ENCODE results near the gene TBC1D2B. TPM values are rescaled to one million over a fixed set of nuclear protein-coding genes. Genes with fewer than 3 reads are reported as not detected.
"Not testable (repeated sequence)": the region's sequence is repeated elsewhere in the genome, so short reads cannot be mapped to it uniquely, and the experiment has no call there.

TBC1D2B gene
- total RNA-seq, 1 experiment from 2014 or later: 17.6 TPM

DNA sequence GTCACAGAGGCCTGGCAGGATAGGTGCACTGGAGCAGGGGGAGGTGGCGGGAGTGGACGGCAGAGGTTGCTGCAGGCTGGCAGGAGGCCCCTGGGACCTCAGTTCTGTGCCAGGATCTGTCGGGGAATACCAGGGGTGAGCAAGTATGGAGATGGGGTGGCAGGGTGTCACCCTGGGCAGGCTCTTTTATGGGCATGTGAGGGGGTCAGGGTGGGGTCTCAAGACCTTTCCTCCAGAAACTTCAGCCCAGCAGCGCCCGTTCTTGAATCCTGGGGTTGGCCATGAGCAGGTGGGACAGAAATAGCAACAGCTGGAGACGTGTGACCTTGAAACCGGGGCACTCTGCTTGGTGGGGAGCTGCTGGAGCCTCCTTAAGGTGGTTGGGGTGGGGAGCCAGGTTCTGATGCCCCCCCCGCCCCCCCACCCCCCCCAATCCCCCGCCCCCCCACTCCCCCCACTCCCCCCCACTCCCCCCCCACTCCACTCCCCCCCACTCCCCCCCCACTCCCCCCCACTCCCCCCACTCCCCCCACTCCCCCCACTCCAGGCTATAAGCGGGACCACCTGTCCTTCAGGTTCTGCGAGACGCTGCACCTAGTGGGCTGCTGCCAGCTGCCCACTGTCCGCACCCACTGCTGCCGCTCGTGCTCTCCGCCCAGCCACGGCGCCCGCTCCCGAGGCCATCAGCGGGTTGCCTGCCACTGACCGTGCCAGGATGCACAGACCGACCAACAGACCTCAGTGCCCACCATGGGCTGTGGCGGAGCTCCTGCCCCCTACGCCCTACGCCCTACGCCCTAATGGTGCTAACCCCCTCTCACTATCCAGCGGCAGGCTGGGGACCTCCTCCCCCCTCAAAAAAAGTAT lies 84.9 kb downstream of the TBC1D2B start:
- no peak overlapping the region for H3K18ac ChIP-seq (ENCODE audit: insufficient read length, low read depth, low read length)
- peaks cover 2% of the 10 kb centered on the region; the same call in 1 of the 2 replicates for H3K27me3 Mint-ChIP-seq (ENCODE audit: low read depth)
- H3K9me3 ChIP-seq (ENCODE audit: control insufficient read depth, low read depth, low read length): no peaks in the 10 kb centered on the region
- WGBS (ENCODE audit: extremely low coverage, insufficient read length, low lambda C conversion rate): no CpG with 5 or more reads among the region's 28 CpGs
- H3K27ac Mint-ChIP-seq: no peak overlapping the region; a peak in 1 of 7 replicates
- H2BK12ac ChIP-seq (ENCODE audit: insufficient read length, low read depth, low read length): no peak overlapping the region
- H3K27me3 ChIP-seq (ENCODE audit: insufficient read depth, low read length): no peaks in the 10 kb centered on the region
- H3K79me1 ChIP-seq (ENCODE audit: insufficient read depth, low read depth, low read length, poor library complexity, severe bottlenecking): no peaks in the 10 kb centered on the region
- no peaks in the 10 kb centered on the region for H3K4me1 ChIP-seq (ENCODE audit: insufficient read depth, low read length)
- no peak for DNase-seq
- H3K4ac ChIP-seq (ENCODE audit: low read depth, low read length): no peak overlapping the region
- no peak overlapping the region for H2BK15ac ChIP-seq (ENCODE audit: low read depth, low read length)
- H3T11ph ChIP-seq (ENCODE audit: low read length): no peak overlapping the region
- no peak overlapping the region for H3K4me3 Mint-ChIP-seq
- TF ChIP-seq CTCF (conservative IDR thresholded peaks at IDR 0.05): no peak
- no peak overlapping the region for H4K8ac ChIP-seq (replicated peaks; ENCODE audit: insufficient read length, low read depth, low read length)
- no peaks in the 10 kb centered on the region for H3K23me2 ChIP-seq (ENCODE audit: insufficient read length, low read depth, low read length, poor library complexity, severe bottlenecking)
- no peak overlapping the region for H2AFZ ChIP-seq (ENCODE audit: low read length)
- H2BK20ac ChIP-seq (ENCODE audit: low read depth, low read length, poor library complexity, severe bottlenecking): no peak overlapping the region
- no peak overlapping the region for H3K9ac ChIP-seq (ENCODE audit: extremely low read depth, insufficient read length, low read length)
- H3K9me3 Mint-ChIP-seq: no peaks in the 10 kb centered on the region
- no peak overlapping the region for H2BK5ac ChIP-seq (ENCODE audit: insufficient read length, low read length)
- no peak overlapping the region for H3K4me2 ChIP-seq (ENCODE audit: insufficient read depth, insufficient read length, low read length)
- no peak overlapping the region for H2BK120ac ChIP-seq (ENCODE audit: low read depth, low read length, poor library complexity, severe bottlenecking)
- H3K23ac ChIP-seq (ENCODE audit: insufficient read length, low read depth, low read length): no peak overlapping the region
- H4K20me1 ChIP-seq (ENCODE audit: control insufficient read depth, insufficient read depth, insufficient read length): no peaks in the 10 kb centered on the region
- no peak overlapping the region for H3K27ac ChIP-seq (ENCODE audit: insufficient read length, low read depth, low read length)
- H3K4me1 Mint-ChIP-seq: peaks cover 6 to 15% of the 10 kb centered on the region in 2 experiments; a peak in 3 of 4 replicates
- H4K5ac ChIP-seq (ENCODE audit: insufficient read length, low read depth, low read length): no peak overlapping the region
- H2AK5ac ChIP-seq (ENCODE audit: insufficient read length, low read length): no peak overlapping the region
- no peak overlapping the region; the same call in 1 of the 2 replicates for H3K14ac ChIP-seq (ENCODE audit: insufficient read depth, low read length)
- H3K79me2 ChIP-seq (ENCODE audit: insufficient read depth, low read length): no peaks in the 10 kb centered on the region
- peaks cover 0 to 5% (median 5%) of the 10 kb centered on the region in 3 experiments; a peak in 3 of 7 replicates for H3K36me3 Mint-ChIP-seq (ENCODE audit: insufficient read depth in 1 of 3, low read depth in 3 of 3)
- H3K56ac ChIP-seq (ENCODE audit: insufficient read length, low read depth, low read length): no peak overlapping the region
- H4K91ac ChIP-seq (ENCODE audit: insufficient read length, low read depth, low read length): no peak overlapping the region

DNA sequence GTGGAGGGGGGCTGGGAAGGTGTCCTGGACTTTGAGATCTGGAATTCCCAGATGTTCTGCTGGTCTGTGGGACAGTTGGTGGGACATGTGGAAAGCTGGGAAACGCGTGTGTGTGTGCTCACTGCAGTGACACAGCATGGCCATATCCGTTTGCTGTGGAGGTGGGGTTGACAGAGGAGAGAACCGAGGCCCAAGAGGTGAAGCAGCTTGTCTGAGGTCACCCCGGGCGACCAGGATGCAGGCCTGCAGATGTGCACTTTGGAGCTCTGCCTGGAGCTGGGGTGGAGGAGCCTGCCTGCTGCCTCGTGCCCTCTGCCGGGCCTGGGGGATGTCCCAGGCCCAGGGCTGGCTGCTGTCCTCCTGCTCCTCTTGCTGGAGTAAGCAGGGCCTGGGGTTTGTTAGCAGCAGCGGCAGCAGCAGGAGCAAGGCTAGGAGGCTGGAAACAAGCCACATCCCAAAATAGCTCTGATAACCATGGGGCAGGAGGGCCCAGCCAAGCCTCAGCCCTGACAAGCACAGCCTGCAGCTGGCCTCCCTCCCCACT lies 85.8 kb downstream of the TBC1D2B start:
- not testable (repeated sequence) for H3T11ph ChIP-seq (ENCODE audit: low read length); H4K91ac ChIP-seq (ENCODE audit: insufficient read length, low read depth, low read length); H3K18ac ChIP-seq (ENCODE audit: insufficient read length, low read depth, low read length); H3K4me3 Mint-ChIP-seq; H3K14ac ChIP-seq (ENCODE audit: insufficient read depth, low read length); H3K9me3 Mint-ChIP-seq; H3K36me3 Mint-ChIP-seq (ENCODE audit: insufficient read depth in 1 of 3, low read depth in 3 of 3); H2BK120ac ChIP-seq (ENCODE audit: low read depth, low read length, poor library complexity, severe bottlenecking); H2BK20ac ChIP-seq (ENCODE audit: low read depth, low read length, poor library complexity, severe bottlenecking); H2AFZ ChIP-seq (ENCODE audit: low read length); H3K23ac ChIP-seq (ENCODE audit: insufficient read length, low read depth, low read length); H2BK15ac ChIP-seq (ENCODE audit: low read depth, low read length); H2BK12ac ChIP-seq (ENCODE audit: insufficient read length, low read depth, low read length); H3K9ac ChIP-seq (ENCODE audit: extremely low read depth, insufficient read length, low read length); H3K79me2 ChIP-seq (ENCODE audit: insufficient read depth, low read length); H3K4me1 ChIP-seq (ENCODE audit: insufficient read depth, low read length); H4K8ac ChIP-seq (replicated peaks; ENCODE audit: insufficient read length, low read depth, low read length); H3K56ac ChIP-seq (ENCODE audit: insufficient read length, low read depth, low read length); H3K27me3 ChIP-seq (ENCODE audit: insufficient read depth, low read length); H4K20me1 ChIP-seq (ENCODE audit: control insufficient read depth, insufficient read depth, insufficient read length); H3K79me1 ChIP-seq (ENCODE audit: insufficient read depth, low read depth, low read length, poor library complexity, severe bottlenecking); H3K27me3 Mint-ChIP-seq (ENCODE audit: low read depth); H3K23me2 ChIP-seq (ENCODE audit: insufficient read length, low read depth, low read length, poor library complexity, severe bottlenecking); H3K4ac ChIP-seq (ENCODE audit: low read depth, low read length); H3K9me3 ChIP-seq (ENCODE audit: control insufficient read depth, low read depth, low read length); H2AK5ac ChIP-seq (ENCODE audit: insufficient read length, low read length); H3K27ac ChIP-seq (ENCODE audit: insufficient read length, low read depth, low read length); DNase-seq; H3K4me2 ChIP-seq (ENCODE audit: insufficient read depth, insufficient read length, low read length); H2BK5ac ChIP-seq (ENCODE audit: insufficient read length, low read length); H4K5ac ChIP-seq (ENCODE audit: insufficient read length, low read depth, low read length)
- Mint-ChIP-seq H3K4me1 (peaks cover 6 to 18% of the 10 kb centered on the region in 2 experiments; a peak in 3 of 4 replicates), H3K27ac (peak overlapping the region; percentile 63 to 81 (median 72); a peak in 4 of 7 replicates)
- no CpG with 5 or more reads among the region's 9 CpGs for WGBS (ENCODE audit: extremely low coverage, insufficient read length, low lambda C conversion rate)

Measured in H9 (cell line).